ENCODE data around the gene PIP5K1C.

- TF ChIP-seq POLR2AphosphoS5 (IDR thresholded peaks at IDR 0.05; ENCODE audit: low read depth, low read length) (no peak), SIN3A (IDR thresholded peaks at IDR 0.05; ENCODE audit: borderline replicate concordance, insufficient read depth, low read length) (no peak)
Observed at GRCh38 chr19:3732108-3732507, 31.8 kb upstream of the PIP5K1C start.

Data from PFSK-1 (cell line).